PFSK-1 (cell line): ENCODE results near the gene IL18.

Source experiments
- POLR2AphosphoS5 ChIP-seq: IDR thresholded peaks from 2 replicates; pipeline ENCODE4 v1.6.1; 2012; ENCODE audit warnings: low read depth, mild to moderate bottlenecking, control low read depth, low read length, moderate library complexity
- REST ChIP-seq, 2 experiments: IDR thresholded peaks; 2 replicates each; pipeline versions ENCODE4 v1.6.1 to v1.8.0; 2011 to 2012; ENCODE audit warnings: low read depth in 2 of 2, low read length in 2 of 2, control low read depth in 1 of 2, inconsistent platforms in 1 of 2, mild to moderate bottlenecking in 1 of 2, moderate library complexity in 1 of 2; ENCODE audit not compliant: insufficient read depth in 1 of 2
- TAF1 ChIP-seq: IDR thresholded peaks from 2 replicates; pipeline ENCODE4 v1.6.1; 2012; ENCODE audit warnings: low read length, control low read depth, borderline replicate concordance; ENCODE audit not compliant: insufficient read depth

DNA sequence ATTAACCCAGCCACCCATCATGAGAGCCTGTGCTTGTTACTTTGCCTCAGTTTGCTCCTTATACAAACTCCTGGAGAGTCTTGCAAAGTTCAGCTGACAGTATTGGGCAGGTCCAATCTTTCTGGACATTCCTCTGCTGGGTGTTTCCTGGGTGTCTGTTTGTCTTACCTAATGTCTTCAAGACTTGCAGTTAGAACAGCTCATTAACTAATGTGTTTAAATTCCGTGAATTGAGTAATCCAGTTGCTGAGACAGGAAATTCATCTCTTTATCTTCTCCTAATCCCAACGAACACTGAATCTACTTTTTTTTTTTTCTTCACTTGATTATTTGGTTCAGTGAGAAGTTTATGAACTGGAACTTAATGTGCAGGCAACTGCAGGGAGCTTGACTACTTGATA lies 32.1 kb upstream of the IL18 start:
- TF ChIP-seq TAF1 (no peak), POLR2AphosphoS5 (no peak), REST (IDR thresholded peaks at IDR 0.05; ENCODE audit: insufficient read depth in 1 of 2, low read depth in 2 of 2, low read length in 2 of 2) (no peak)
